GM04504 (cell line): ENCODE measurements around the gene REEP1.
"Not testable (repeated sequence)": the region's sequence is repeated elsewhere in the genome, so short reads cannot be mapped to it uniquely, and the experiment has no call there.

Experiments used
- DNase-seq: peaks from one replicate; pipeline ENCODE4 v3.0.0-alpha.2; 2012; ENCODE audit warnings: low read depth

Gene REEP1

DNA sequence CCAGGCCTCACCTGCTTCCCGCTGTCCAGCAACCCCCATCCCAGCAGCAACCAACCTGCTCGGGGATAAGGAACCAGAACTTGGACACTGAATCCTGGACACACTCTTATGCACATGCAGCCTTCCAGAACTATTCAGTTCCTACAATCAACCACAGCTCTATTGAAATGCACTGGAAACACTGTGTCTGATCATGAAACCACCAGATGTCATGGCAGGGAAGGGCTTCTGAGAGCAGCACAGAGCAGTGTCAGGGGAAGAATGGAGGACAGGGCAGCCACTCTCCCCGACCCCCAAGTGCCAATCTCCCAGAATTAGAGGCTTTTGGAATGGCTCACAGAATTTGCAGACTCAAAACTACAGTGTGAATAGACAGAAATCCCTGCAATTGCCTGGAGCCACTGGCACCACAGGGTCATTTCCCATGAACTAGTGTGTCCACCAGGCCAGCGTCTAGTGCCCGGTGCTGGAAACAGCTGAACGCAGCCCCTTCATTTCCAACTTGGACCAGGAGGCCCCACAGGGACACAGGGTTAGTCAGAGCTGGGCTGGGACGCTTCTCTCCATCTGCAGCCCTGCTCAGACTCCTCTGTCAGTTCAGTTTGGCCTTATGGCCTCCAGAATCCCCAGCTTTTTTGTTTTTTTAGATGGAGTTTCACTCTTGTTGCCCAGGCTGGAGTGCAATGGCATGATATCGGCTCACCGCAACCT, 112.6 kb downstream of the REEP1 start:
- no peak for DNase-seq

DNA sequence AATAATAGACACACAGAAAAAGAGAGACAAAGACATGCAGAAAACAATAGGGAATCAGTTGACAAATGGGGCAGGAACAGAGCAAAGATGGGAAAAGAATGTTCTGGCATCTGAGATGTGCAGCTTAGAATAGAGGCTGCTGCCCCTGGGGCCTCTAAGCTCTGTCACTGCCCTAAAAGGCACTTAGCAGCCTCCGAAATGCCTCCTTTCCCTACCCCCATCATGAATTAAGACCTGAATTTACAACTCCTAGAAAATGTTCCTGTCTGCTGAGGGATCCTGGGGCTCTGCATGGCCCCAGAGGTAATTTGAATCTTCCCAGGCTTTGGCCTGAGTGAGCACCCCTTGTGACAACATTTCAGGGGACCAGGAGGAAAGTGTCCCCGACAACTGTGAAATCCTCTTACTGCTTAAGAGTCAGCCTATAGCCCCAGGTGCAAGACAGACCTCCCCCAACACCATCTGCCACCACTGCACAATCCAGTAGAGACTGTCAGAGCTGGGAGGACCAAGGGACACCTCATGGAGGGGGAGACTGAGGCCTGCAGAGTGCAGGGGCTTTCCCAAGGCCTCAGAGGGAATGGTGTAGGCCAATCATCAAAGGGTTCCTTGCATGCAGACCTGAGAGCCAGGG, 113.4 kb downstream of the REEP1 start:
- no peak for DNase-seq

DNA sequence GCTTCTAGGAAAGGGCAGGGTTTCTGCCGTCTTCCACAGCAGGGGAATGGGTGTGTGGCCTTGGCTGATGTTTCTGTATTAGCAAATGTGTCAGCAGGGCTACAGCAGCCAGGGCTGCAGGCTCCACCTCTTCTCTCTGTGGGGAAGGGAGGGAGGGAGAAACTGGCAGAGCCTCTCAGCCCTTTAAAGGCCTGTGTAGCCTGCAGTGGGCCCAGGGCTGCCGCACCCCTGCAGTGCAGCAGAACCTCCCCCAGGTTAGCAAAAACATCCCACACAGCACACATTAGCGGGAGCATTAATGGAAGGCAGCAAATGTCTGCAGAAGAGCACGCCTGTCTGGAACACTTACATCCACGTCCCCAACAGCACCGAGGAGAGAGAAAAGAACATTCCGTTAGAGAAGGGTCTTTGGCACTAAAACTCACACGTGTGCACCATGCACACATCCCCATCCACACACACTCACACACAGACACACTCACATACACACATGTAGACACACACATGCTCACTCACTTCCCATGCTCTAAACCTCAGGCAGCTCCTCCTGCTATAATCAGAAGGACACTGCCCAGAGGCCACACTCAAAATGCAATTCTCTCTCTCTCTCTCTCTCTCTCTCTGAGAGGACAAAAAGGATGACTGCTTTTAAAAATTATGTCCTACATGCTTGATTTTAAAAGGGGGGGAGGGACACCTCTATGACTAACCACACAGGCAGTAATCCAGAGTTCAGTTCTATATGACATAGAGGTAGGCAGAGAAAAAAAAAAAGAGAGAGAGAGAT, 114.1 kb downstream of the REEP1 start:
- DNase-seq: no peak

DNA sequence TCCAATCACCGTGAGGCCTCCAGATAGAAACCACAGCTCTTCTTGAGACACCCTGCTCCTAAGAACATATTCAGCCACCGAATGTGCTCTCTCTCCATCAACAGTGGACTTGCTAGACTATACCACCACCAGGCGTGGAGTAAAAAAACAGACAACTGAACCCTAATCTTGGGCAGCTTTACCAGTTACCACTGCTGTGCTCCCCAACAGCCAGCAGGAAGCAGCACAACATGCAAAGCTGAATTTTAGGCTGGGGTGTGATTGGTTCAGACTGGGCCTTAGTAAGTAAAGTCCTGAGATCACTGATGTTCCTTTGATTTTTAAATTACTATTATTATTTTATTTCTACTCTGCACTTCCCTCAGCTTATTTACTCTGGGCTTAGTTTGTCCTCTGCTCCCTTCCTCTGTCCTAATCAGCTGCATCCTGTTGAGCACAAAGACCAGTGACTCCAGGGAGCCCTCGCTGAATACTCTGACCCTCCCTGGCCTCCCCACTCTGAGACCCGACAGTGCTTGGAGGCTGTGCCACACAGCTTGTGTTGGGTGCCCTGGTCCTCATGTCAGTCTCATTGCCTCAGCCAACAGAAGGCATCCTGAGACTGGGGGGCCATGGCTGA, 116.3 kb downstream of the REEP1 start:
- no peak for DNase-seq

DNA sequence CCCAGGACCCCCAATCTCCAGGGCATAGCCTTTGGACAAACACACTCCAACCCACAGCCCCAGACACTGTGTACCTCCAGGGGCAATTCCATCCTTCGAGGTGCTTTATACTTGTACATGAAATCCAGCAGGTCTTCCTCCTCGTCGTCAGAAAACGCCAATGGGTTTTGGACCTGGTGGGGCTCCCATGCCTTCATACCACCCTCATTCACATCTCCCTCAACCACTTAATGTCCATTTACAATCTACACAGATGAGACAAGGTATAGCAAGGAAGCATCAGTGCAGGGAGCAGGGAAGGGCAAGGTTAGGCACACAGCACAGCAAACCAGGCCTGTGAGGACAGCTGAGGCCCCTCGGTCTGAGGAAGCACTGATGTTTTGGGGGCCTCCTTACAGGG, 117.5 kb downstream of the REEP1 start:
- no peak for DNase-seq

DNA sequence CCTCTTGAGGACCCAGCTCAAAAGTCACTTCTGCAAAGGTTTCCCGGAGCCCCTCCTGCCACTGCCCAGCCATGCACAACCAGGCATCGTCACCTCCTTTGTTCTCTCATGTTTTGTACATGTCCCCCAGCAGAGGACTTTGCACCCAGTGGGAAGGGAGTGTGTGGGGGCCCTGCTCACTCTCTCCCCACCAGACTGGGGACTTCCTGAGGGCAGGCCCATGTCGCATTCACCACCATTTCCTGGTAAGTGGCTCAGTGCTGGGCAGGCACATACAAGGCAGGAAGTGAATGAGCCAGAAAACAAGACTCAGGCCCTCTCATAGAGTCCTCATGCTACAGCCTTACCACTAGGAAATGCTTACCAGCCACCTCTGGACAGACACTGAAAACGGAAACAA, 119.3 kb downstream of the REEP1 start:
- DNase-seq: no peak

DNA sequence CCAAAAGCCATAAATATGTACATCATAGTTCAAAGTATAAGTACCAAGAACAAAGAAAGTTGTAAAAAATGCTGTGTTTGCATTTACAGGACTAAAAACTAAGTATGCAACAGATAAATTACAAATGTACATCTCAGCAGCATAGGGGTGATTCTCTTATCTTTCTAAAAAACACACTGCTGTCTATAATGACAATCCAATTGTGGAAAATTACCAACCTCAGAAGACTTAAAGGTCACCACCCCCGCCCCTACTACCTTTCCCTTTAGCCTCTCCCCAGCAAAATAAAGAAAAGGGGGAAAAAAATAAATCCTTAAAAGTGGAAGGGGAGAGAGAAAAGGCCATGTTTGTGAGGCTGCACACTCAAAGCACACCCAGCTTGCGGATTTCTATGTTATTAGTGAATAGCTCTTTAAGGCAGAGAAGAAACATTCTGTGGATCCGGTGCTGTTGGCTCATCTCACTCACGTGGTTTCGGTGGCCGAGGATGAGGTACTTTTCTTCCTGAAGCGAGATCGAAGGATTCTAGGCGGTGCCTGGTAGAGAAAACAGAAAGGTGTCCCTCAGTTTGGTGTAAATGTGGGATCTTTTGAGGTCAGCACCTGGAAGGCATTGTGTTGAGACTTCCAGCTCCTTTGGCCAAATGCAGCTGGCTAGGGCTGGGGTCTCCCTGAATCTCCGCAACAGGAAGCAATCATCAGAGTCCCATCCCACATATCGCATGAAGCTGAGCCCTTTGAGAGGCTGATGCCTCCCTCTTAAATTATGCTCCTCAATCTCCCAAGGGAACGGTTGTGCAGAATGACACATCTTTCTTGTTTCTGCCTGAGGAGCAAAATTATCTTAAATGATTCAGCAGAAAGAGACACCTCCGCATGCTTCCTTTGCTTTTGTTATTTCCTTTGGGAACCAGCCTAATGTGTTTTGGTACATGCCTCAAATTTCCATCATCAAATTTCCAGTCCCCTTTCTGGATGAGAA, 120.6 kb downstream of the REEP1 start:
- DNase-seq: no peak

DNA sequence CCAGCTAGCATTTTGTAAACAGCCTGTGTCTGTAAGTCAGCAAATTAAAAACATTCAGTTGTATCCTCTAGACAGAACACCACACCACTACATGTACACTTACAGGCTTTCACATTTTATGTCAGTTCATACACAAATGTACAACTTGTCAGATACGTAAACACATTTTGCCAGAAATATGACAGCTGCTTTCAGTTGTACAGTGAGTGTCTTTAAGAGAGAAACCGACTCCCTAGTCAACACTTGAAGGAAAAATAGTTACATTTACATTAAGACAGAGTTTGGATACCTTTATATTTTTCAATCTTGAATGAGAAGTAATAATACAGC, 123.0 kb downstream of the REEP1 start:
- no peak for DNase-seq

DNA sequence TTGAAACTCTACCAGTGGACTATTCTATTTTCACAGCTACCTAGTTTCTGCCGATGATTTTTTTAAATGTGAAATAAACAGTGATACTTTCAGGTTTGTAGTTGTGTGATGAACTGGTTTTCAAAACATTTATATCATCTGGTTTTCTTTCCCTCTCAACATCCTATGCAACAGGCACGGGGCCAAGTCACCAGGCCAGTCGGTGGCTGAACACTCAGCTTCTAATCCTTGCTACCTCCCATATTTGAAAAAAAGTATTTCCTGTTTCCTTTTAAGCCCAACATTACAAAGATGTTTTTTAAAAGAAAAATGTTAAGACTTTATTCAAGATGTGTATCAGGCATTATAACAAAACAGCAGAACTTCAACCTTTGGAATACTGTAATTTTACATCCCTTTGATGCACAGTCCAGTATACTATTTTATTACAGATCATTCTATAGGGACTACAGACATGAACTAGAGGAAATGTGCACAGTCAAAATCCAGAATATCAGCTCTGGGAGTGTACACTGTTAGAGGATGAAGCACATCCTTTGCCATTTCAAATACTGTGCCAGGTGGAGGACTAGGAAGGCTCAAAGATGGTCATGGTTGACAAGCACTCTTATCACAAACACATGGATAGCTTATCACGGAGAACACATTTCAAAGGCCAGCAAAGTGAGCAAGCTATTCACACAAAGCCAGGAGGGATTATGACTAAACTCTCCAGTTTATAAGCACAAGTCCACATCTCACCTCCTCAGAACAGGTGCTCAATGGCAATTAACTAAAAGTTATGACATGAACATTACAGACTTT, 123.5 kb downstream of the REEP1 start:
- DNase-seq: no peak

DNA sequence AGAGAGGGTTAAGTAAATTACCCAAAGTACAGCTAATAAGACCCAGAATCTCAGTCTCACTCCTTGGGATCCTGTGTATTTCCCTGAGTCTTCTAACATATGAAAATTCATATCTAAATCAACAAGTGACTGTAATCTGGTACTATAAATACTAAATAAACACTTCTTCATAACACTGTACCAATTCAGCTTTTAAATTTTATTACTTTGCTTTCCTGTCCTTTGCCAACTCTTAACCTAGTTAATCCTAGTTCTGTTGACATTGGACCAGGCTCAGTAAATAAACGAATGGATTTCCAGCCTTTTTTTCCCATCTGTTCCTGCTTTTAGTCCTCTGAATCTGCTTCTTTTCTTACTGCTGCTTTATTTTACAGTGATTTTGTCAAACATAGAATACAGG, 124.4 kb downstream of the REEP1 start:
- DNase-seq: no peak

DNA sequence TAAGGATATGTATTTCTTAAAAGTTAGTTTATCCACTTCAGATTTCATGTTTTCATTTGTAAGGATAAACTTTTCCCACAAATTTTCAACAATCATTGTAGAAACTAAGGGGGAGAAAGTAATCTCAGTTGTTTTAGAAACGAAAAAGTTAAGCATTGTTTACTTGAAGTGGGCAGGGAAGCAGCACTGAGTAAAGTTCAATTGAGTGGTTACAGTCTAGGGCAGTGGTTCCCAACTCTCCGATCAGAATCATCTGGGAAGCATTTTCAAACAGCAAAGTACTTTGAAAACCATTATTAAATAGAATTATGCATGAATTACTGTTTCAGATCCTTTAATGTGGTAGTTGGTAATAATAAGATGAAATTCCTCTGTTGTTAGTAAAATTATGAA, 125.6 kb downstream of the REEP1 start:
- DNase-seq: no peak

DNA sequence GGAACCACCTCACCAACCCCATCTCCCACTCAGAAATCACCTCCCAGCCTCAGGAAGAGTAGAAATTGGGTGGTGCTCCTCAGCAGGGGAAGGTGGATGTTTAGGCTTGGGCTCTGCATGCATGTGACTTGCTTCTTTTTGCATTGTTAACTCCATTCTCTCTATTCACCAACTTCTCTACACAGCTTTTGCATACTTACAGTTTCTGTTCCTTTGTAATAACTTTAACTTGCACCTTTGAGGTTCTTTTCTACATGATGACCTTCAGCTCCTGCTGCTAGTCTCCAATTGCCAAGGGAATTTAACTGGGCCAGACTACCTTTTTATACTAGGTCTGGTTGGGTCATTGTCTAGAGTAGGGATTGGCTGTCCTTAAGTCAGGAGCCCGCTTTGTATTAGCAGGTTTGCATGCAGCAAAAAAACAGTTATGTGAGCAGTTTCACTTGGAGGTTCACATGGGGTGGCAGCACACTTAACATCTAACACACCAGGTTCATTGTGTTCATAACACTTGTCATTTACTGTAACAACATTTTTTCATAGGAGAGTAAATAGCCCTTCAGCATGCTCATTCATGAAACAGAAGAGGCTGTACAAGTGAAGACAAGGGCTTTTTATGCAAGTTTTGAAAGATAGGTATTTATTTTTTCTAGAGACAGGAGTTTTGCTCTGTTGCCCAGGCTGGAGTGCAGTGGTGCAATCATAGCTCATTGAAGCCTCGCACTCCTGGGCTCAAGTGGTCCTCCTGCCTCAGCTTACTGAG, 126.2 kb downstream of the REEP1 start:
- DNase-seq: no peak

DNA sequence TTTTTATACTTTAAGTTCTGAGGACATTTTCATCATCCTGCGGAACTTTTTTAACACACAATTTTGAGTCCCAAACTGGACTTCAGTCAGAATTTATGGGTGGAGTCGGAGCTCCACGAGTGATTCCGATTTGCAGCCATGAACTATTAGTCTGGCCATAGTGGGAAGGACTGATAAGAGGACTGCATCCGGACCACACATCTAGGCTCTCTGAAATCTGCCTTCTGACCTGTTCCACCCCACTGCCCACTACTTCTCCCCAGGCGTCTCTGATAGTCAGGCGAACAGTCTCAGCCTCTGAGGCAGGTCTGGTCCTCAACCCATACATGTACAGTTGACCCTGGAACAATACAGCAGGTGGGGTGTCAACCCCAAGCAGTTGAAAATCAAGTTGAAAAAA, 133.0 kb downstream of the REEP1 start:
- DNase-seq: no peak

DNA sequence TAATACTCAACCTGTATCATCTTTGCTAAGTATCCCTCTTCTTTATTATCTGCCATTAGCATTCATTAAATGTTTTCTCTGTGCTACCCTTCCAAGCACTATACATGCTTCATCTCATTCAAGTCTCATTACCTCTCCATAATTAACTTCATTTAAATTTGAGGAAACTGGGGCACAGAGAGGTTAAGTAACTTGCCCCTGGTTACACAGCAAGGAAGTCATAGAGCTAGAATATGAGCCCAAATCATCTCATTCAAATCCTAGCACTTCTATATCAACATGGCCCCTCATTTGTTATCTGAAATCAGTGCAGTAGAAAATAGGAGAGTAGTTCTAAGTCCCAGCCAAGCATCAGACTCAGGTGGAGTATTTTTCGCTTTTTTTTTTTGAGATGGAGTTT, 133.8 kb downstream of the REEP1 start:
- no peak for DNase-seq

DNA sequence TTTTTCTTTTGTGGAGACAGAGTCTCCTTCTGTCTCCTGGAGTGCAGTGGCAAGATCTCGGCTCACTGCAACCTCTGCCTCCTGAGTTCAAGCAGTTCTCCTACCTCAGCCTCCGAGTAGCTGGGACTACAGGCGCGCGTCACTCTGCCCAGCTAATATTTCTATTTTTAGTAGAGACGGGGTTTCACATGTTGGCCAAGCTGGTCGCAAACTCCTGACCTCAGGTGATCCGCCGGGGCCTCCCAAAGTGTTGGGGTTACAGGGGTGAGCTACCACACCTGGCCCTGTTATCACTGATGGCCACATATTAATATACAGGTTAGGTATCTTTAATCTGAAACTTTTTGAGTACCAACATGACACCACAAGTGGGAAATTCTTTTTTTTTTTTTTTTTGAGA, 134.7 kb downstream of the REEP1 start:
- no peak for DNase-seq

DNA sequence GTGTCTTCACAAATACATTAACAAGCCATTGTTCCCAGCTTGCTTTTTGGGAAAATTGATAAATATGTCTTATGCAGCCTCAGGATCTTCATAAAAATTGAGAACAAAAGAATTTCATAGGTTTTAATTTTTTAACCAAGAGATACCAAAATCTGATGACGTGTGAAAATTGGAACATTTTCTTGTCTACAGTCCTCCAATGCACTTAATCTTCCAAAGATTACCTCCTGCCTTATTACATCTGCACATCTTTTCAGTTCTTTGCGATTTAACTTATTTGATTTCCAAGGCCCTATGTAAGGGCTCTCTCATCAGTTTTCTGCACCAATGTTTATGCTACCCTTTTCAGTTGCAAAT, 135.1 kb downstream of the REEP1 start:
- DNase-seq: no peak

DNA sequence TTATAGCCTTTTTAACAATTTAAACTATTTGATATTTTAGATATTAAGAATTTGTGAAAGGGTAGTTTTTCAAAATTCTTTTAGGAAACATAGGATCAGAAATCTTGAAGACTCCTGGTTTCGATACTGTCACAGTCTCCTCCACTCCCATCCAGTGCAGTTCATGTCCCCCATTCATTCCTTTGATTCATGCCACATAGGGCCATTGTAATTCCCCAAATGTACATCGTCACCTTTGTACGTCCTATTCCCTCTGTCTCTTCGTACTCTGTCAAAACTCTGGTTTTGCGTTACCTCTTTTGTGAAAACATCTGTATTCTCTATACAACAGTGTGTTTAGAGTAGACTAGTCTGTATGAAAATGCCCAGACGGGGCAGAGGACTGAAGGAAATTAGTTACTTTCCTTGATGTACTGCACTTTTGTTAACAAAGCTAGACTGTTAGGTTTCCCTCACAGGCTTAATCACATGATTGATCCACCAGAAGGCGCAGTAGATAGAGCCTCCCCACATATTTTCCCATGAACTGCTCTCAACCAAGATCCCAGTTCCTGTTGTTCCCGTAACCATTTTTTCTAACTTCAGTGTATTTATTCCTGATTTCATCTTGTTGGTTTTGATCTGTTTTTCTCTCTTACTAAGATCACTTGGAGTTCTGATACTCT, 135.6 kb downstream of the REEP1 start:
- no peak for DNase-seq

DNA sequence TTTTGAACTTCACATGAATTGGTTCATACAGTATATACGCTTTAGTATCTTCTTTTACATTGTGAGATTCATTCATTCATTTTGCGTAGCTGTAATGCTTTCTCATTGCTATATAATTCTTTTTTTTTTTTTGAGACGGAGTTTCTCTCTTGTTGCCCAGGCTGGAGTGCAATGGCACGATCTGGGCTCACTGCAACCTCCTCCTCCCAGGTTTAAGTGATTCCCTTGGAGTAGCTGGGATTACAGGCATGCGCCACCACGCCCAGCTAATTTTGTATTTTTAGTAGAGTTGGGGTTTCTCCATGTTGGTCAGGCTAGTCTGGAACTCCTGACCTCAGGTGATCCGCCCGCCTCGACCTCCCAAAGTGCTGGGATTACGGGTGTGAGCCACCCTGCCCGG, 136.9 kb downstream of the REEP1 start:
- DNase-seq: not testable (repeated sequence)

DNA sequence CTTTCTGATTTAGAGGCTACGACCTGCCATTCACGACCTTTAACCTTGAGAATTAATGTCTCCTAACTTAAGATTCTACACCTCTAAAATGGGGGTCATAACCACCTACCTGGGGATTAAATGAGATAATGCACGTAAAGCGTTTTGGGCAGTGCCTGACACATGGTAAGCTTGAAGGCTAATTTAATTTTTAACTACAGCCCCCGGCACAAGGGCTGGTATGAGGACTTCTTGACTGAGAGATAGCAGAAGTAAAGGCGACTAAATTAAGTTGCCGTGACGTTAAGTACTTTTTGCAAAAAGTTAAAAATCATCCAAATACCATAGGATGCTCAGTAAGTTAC, 137.6 kb downstream of the REEP1 start:
- DNase-seq: no peak
